HG02623 (cell line): ENCODE data around the gene WDCP.

ENCODE experiments used
- ATAC-seq: cut with Tn5 transposase; IDR thresholded peaks from one replicate; pipeline ENCODE4 v1.9.1; 2021; ENCODE audit warnings: moderate library complexity; ENCODE audit not compliant: unreplicated experiment

The WDCP gene

GRCh38 chr2:24007693-24008092 is 39.5 kb downstream of the WDCP start:
- ATAC-seq = no peak

GRCh38 chr2:23994567-23994966 is 52.6 kb downstream of the WDCP start:
- no peak for ATAC-seq

GRCh38 chr2:23993736-23994269 is 53.4 kb downstream of the WDCP start:
- ATAC-seq = no peak

GRCh38 chr2:23992931-23993330 is 54.3 kb downstream of the WDCP start:
- ATAC-seq = no peak

- no peak for ATAC-seq
These were observed 58.8 kb downstream of the WDCP start for GRCh38 chr2:23988371-23988770.
